Sigmoid colon (tissue), 7 donors: ENCODE results near the gene ZNF532. TPM values are rescaled to one million over a fixed set of nuclear protein-coding genes. Genes with fewer than 3 reads are reported as not detected.

Experiments used
- DNase-seq: peaks from one replicate; pipeline ENCODE4 v3.0.0-alpha.2; 2019
- H3K27ac ChIP-seq, 4 donors: fragments of 200-600 bp; sonication (generic); one replicate each; pipeline ENCODE4 v1.5.1; 2016 to 2019; ENCODE audit warnings: mild to moderate bottlenecking in 1 of 4
- H3K27me3 ChIP-seq, 3 donors: fragments of 200-600 bp; sonication (generic); one replicate each; pipeline ENCODE4 v1.5.1; 2019; ENCODE audit warnings: mild to moderate bottlenecking in 1 of 3
- H3K36me3 ChIP-seq, 4 donors: fragments of 200-600 bp; sonication (generic); one replicate each; pipeline ENCODE4 v1.5.1; 2016 to 2019
- H3K4me1 ChIP-seq, 4 donors: fragments of 200-600 bp; sonication (generic); one replicate each; pipeline ENCODE4 v1.5.1; 2017 to 2019
- H3K4me3 ChIP-seq, 4 donors: fragments of 200-600 bp; sonication (generic); one replicate each; pipeline ENCODE4 v1.5.1; 2017 to 2019; ENCODE audit warnings: mild to moderate bottlenecking in 2 of 4, moderate library complexity in 1 of 4
- H3K9me3 ChIP-seq, 4 donors: fragments of 200-600 bp in 3 of 4; sonication (generic) in 3 of 4; one replicate each; pipeline versions ENCODE4 v1.5.1 to v1.6.1; 2013 to 2019
- CTCF ChIP-seq, 4 experiments: fragments of 450-650 bp in 3 of 4; fragments of 200-600 bp in 1 of 4; IDR thresholded peaks; one replicate each; pipeline ENCODE4 v1.5.1; 2016 to 2019; ENCODE audit warnings: antibody characterized with exemption in 4 of 4, mild to moderate bottlenecking in 3 of 4, moderate library complexity in 2 of 4
- EP300 ChIP-seq, 4 donors: sonication (generic); formaldehyde crosslinking; IDR thresholded peaks; one replicate each; pipeline ENCODE4 v1.6.1; 2017; ENCODE audit warnings: antibody characterized with exemption in 4 of 4
- POLR2A ChIP-seq, 2 donors: fragments of 450-650 bp; IDR thresholded peaks; one replicate each; pipeline ENCODE4 v1.6.1; 2016; ENCODE audit warnings: antibody characterized with exemption in 2 of 2, mild to moderate bottlenecking in 2 of 2, moderate library complexity in 2 of 2
- POLR2AphosphoS5 ChIP-seq, 4 donors: sonication (generic); formaldehyde crosslinking; IDR thresholded peaks; one replicate each; pipeline ENCODE4 v1.6.1; 2017; ENCODE audit warnings: antibody characterized with exemption in 4 of 4
- WGBS, 2 donors: extraction: QIAGEN DNeasy Blood & Tissue Kit; methylation state at CpG; one replicate each; pipeline ENCODE4 v1.1.7; 2013; 5-methylcytosine and 5-hydroxymethylcytosine counted together
- intact Hi-C: fragments of 100-400 bp; cut with DNase I; formaldehyde crosslinking; loops from one replicate; pipeline ENCODE4 v1.15.1; 2023
- polyA plus RNA-seq, 3 donors: library from polyadenylated mRNA; stranded (reverse); fragments of 200-250 nt; gene quantifications; one replicate each; pipeline ENCODE4 v1.2.3, GENCODE V29; 2013
- total RNA-seq, 4 donors: library from RNA; depleted of rRNA; stranded (reverse); fragments of >200 nt; gene quantifications; one replicate each; pipeline ENCODE4 v1.1.0, GENCODE V29; 2016
- donor health status: healthy with polysubstance abuse.
- donor health status: Bipolar disorder and iron deficiency.
- donor health status: healthy.

The ZNF532 gene
- total and polyA plus RNA-seq, 7 donors: 1.4 to 104 (median 71.0) TPM

- Histone ChIP-seq H3K27ac (no peak overlapping the region), H3K4me1 (peaks cover 0 to 43% (median 22%) of the 10 kb centered on the region in 4 donors)
- intact Hi-C loops: loop anchor here (10.0 kb wide), 2 partner anchors 97 to 183 kb away; no protein-coding TSS in a partner anchor
These were observed 103.1 kb downstream of the ZNF532 start for GRCh38 chr18:58967751-58968254.

GRCh38 chr18:58970943-58971790, 106.5 kb downstream of the ZNF532 start:
- TF ChIP-seq EP300 (IDR thresholded peaks at IDR 0.05): no peak
- TF ChIP-seq POLR2A (IDR thresholded peaks at IDR 0.05): no peak
- no peak for TF ChIP-seq CTCF (IDR thresholded peaks at IDR 0.05)
- no peak for TF ChIP-seq POLR2AphosphoS5 (IDR thresholded peaks at IDR 0.05)

More at GRCh38 chr18:58967751-58968254, 103.1 kb downstream of the ZNF532 start:
- Histone ChIP-seq H3K9me3 (no peaks in the 10 kb centered on the region), H3K4me3 (no peak overlapping the region), H3K27me3 (no peaks in the 10 kb centered on the region), H3K36me3 (peaks cover 0 to 12% (median 4%) of the 10 kb centered on the region in 4 donors)
- WGBS, 2 donors: 13 to 68% methylated on average over 5 of the region's 5 CpGs
- no peak for DNase-seq
- no peak for TF ChIP-seq EP300 (IDR thresholded peaks at IDR 0.05)
- TF ChIP-seq POLR2A (IDR thresholded peaks at IDR 0.05): no peak
- TF ChIP-seq POLR2AphosphoS5 (IDR thresholded peaks at IDR 0.05): no peak
- TF ChIP-seq CTCF (IDR thresholded peaks at IDR 0.05): no peak

GRCh38 chr18:58975296-58975695, 110.6 kb downstream of the ZNF532 start:
- intact Hi-C loops: no loop called here
- H3K9me3 ChIP-seq: no peaks in the 10 kb centered on the region
- WGBS, 2 donors: 61 to 71% methylated on average over 11 of the region's 11 CpGs
- no peaks in the 10 kb centered on the region for H3K4me1 ChIP-seq
- no peak overlapping the region for H3K4me3 ChIP-seq
- no peak for DNase-seq
- H3K27ac ChIP-seq: peak overlapping the region in 1 of 4 donors; percentile 23
- TF ChIP-seq EP300 (IDR thresholded peaks at IDR 0.05) (no peak), POLR2A (IDR thresholded peaks at IDR 0.05) (no peak), POLR2AphosphoS5 (IDR thresholded peaks at IDR 0.05) (no peak), CTCF (IDR thresholded peaks at IDR 0.05) (no peak)
- H3K27me3 ChIP-seq: no peaks in the 10 kb centered on the region
- peaks cover 4 to 20% (median 15%) of the 10 kb centered on the region in 4 donors for H3K36me3 ChIP-seq

More at GRCh38 chr18:58970943-58971790, 106.5 kb downstream of the ZNF532 start:
- Histone ChIP-seq H3K9me3 (no peaks in the 10 kb centered on the region), H3K36me3 (peaks cover 0 to 9% (median 4%) of the 10 kb centered on the region in 4 donors), H3K27ac (no peak overlapping the region), H3K4me3 (no peak overlapping the region), H3K27me3 (no peaks in the 10 kb centered on the region), H3K4me1 (peaks cover 0 to 21% (median 13%) of the 10 kb centered on the region in 4 donors)
- DNase-seq: no peak
- WGBS, 2 donors: 84 to 85% methylated on average over 14 of the region's 14 CpGs
- intact Hi-C loops: no loop called here

- no peaks in the 10 kb centered on the region for H3K4me1 ChIP-seq
- TF ChIP-seq POLR2A (IDR thresholded peaks at IDR 0.05) (no peak), POLR2AphosphoS5 (IDR thresholded peaks at IDR 0.05) (no peak), EP300 (IDR thresholded peaks at IDR 0.05) (no peak), CTCF (IDR thresholded peaks at IDR 0.05) (no peak)
These were observed 111.1 kb downstream of the ZNF532 start for GRCh38 chr18:58975781-58976180.

More at GRCh38 chr18:58975781-58976180, 111.1 kb downstream of the ZNF532 start:
- DNase-seq: no peak
- H3K9me3 ChIP-seq: no peaks in the 10 kb centered on the region
- H3K36me3 ChIP-seq: peaks cover 4 to 25% (median 18%) of the 10 kb centered on the region in 4 donors
- H3K4me3 ChIP-seq: no peak overlapping the region
- intact Hi-C loops: no loop called here
- H3K27me3 ChIP-seq: no peaks in the 10 kb centered on the region
- peak overlapping the region in 1 of 4 donors; percentile 23 for H3K27ac ChIP-seq
- 56 to 66% methylated on average over 4 of the region's 4 CpGs for WGBS, 2 donors
